ENCODE measurements around the gene KIF5C. TPM values are rescaled to one million over a fixed set of nuclear protein-coding genes. Genes with fewer than 3 reads are reported as not detected.

The KIF5C gene
- total RNA-seq, 1 donor from 2014 or later: 6.2 TPM

DNA sequence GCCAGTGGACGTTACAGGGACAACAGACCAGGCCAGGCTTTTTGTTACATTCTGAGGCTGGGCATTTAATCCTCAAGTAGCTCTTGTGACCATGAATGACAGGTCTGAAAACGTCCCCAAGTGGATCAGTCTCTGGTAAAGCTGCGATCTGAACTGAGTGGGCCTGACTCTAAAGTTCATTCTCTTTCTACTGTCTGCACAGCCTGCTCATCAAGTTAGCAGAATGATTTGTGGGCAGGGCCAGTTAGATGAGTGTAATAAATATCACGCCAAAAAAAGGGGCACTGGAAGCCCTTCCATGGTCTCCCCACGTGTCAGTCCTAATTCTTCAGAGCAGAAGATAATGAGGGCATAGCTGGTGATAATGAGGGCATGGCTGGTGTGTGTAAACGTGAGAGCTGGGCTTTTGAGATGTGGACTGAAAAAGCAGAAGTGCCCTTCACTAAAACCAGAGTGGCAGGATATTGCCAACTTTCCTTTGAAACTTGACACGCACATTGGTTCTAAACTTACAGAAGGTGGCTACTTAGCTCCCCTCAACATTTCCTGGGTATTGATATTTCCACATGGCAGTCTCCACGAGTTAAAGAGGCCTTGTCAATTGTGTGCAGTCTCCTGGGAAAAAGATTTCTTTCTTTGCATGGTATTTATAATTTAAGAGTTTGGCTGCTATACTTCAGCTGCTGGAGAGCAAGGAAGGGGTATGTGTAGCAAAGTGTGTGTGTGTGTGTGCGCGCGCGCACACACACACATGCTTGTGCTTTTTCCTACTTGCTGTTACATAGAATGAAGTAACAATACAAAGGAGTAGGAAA lies 90.8 kb downstream of the KIF5C start:
- no peaks in the 10 kb centered on the region for H3K9me3 ChIP-seq
- no peaks in the 10 kb centered on the region for H3K4me1 ChIP-seq
- H3K4me3 ChIP-seq: no peak overlapping the region
- no peak overlapping the region for H3K27ac ChIP-seq
- intact Hi-C loops (cut with DNase I): no loop called here
- no peaks in the 10 kb centered on the region for H3K27me3 ChIP-seq
- TF ChIP-seq, protein P1, sequence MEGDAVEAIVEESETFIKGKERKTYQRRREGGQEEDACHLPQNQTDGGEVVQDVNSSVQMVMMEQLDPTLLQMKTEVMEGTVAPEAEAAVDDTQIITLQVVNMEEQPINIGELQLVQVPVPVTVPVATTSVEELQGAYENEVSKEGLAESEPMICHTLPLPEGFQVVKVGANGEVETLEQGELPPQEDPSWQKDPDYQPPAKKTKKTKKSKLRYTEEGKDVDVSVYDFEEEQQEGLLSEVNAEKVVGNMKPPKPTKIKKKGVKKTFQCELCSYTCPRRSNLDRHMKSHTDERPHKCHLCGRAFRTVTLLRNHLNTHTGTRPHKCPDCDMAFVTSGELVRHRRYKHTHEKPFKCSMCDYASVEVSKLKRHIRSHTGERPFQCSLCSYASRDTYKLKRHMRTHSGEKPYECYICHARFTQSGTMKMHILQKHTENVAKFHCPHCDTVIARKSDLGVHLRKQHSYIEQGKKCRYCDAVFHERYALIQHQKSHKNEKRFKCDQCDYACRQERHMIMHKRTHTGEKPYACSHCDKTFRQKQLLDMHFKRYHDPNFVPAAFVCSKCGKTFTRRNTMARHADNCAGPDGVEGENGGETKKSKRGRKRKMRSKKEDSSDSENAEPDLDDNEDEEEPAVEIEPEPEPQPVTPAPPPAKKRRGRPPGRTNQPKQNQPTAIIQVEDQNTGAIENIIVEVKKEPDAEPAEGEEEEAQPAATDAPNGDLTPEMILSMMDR (IDR thresholded peaks at IDR 0.05): no peak
- DNase-seq (ENCODE audit: low spot score in 2 of 2): no peak
- no peaks in the 10 kb centered on the region for H3K36me3 ChIP-seq

DNA sequence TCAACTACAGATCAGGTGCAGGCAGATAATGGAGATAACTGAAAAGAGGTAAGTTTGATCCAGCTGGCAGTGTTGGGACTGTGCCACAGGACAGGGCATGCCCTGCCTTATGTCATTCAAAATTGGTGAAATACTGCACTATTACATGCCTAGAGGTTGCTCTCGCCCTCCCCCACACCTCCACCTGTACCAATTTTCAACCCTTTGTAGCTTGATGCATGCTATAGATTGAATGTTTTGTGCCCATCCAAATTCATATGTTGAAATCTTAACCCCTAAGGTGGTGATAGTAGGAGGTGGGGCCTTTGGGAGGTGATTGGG lies 91.4 kb downstream of the KIF5C start:
- no peak overlapping the region for H3K27ac ChIP-seq

DNA sequence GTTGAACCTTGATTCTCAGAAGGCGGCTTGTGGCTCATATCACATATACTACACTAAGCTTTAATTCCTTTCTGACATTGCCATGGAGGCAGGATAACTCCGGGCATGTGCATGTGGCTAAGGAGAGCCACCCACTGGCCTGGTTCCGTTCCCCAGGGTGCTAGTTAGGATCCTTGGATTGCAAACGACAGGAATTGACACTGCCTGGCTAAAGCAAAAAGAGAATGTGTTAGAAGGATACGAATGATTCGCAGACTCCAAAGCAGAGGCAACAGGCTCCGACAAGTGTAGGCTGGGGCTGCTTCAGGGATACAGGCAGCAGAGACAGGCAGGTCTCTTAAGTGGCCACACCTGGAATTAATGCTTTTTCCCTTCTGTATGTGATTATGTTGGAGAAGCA lies 92.0 kb downstream of the KIF5C start:
- no peaks in the 10 kb centered on the region for H3K9me3 ChIP-seq
- no peak for DNase-seq (ENCODE audit: low spot score in 2 of 2)
- intact Hi-C loops (cut with DNase I): no loop called here

More for the DNA sequence above, 91.4 kb downstream of the KIF5C start:
- Histone ChIP-seq H3K4me3 (no peak overlapping the region), H3K9me3 (no peaks in the 10 kb centered on the region), H3K27me3 (no peaks in the 10 kb centered on the region), H3K4me1 (no peaks in the 10 kb centered on the region), H3K36me3 (no peaks in the 10 kb centered on the region)
- intact Hi-C loops (cut with DNase I): no loop called here
- no peak for DNase-seq (ENCODE audit: low spot score in 2 of 2)
- TF ChIP-seq, protein P1 (IDR thresholded peaks at IDR 0.05): no peak

DNA sequence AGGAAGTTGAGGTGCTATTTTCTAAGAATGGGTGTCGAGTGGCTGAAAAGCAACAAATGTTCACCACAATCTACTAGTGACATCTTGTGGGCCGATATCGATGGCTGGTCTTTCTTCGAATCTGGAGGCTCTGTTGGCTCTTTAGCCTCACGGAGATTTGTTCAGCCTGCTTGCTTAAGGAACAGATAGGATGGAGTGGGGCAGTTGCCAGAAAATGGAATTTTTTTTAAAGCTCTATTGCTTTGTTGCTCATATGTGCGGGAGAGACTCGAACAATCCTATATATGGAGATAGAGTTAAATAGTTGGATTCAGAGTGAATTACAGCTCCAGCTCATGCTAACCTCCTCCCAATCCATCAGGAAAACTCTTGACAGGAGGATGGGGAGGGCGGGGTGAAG lies 92.6 kb downstream of the KIF5C start:
- no peak for DNase-seq (ENCODE audit: low spot score in 2 of 2)
- TF ChIP-seq, protein P1 (IDR thresholded peaks at IDR 0.05): no peak
- no peaks in the 10 kb centered on the region for H3K27me3 ChIP-seq
- intact Hi-C loops (cut with DNase I): no loop called here
- no peak overlapping the region for H3K27ac ChIP-seq
- no peak overlapping the region for H3K4me3 ChIP-seq
- H3K4me1 ChIP-seq: no peaks in the 10 kb centered on the region
- H3K9me3 ChIP-seq: no peaks in the 10 kb centered on the region
- no peaks in the 10 kb centered on the region for H3K36me3 ChIP-seq

More for the DNA sequence above, 92.0 kb downstream of the KIF5C start:
- TF ChIP-seq, protein P1 (IDR thresholded peaks at IDR 0.05): no peak
- no peak overlapping the region for H3K4me3 ChIP-seq
- no peaks in the 10 kb centered on the region for H3K36me3 ChIP-seq
- H3K27ac ChIP-seq: no peak overlapping the region
- no peaks in the 10 kb centered on the region for H3K27me3 ChIP-seq
- H3K4me1 ChIP-seq: no peaks in the 10 kb centered on the region

DNA sequence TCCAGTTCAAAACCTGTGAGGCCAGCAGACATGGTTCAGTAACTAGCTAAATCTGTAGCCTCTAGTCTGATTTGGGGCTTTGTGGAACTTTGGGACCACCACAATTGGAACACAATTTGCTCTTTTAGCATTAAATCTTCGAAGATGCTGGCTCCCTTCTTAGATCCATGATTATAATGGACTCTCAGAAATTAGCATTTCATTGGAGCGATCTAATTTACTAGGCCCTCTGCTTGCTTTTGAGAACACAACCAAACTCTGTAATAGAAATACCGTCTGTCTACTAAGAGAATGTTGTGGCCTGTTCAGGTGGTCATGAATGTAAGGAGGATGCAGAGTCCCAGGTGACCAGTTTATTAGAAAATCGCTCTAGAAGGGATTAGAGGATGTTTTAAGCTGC lies 93.3 kb downstream of the KIF5C start:
- Histone ChIP-seq H3K36me3 (no peaks in the 10 kb centered on the region), H3K4me3 (no peak overlapping the region), H3K9me3 (no peaks in the 10 kb centered on the region), H3K27ac (no peak overlapping the region), H3K4me1 (no peaks in the 10 kb centered on the region), H3K27me3 (no peaks in the 10 kb centered on the region)
- DNase-seq (ENCODE audit: low spot score in 2 of 2): no peak
- TF ChIP-seq, protein P1 (IDR thresholded peaks at IDR 0.05): no peak
- intact Hi-C loops (cut with DNase I): no loop called here
